Psoas muscle (tissue), 8 donors: ENCODE measurements around the gene LRRC53. TPM values are rescaled to one million over a fixed set of nuclear protein-coding genes. Genes with fewer than 3 reads are reported as not detected.

ENCODE experiments used
- ATAC-seq, 4 donors: fragments of 200-7000 bp; cut with Tn5 transposase; one replicate each; pipeline ENCODE4 v1.9.1; 2020; ENCODE audit warnings: moderate library complexity in 3 of 4, mild to moderate bottlenecking in 2 of 4
- DNase-seq, 2 donors: peaks; one replicate each; pipeline ENCODE4 v3.0.0-alpha.2; 2020
- H3K27ac ChIP-seq: fragments of 200-600 bp; one replicate; pipeline ENCODE4 v1.8.0; 2022
- H3K27me3 ChIP-seq, 3 donors: fragments of 200-600 bp in 1 of 3; one replicate each; pipeline versions ENCODE4 v1.6.1 to v1.8.0; 2013 to 2022; ENCODE audit warnings: low read length in 2 of 3, mild to moderate bottlenecking in 2 of 3, moderate library complexity in 1 of 3; ENCODE audit not compliant: insufficient read depth in 3 of 3
- H3K36me3 ChIP-seq, 2 donors: fragments of 200-600 bp in 1 of 2; one replicate each; pipeline versions ENCODE4 v1.6.1 to v1.8.0; 2013 to 2022; ENCODE audit warnings: low read depth in 1 of 2, mild to moderate bottlenecking in 1 of 2, moderate library complexity in 1 of 2; ENCODE audit not compliant: insufficient read depth in 1 of 2
- H3K4me1 ChIP-seq: fragments of 200-600 bp; one replicate; pipeline ENCODE4 v1.8.0; 2022
- H3K4me3 ChIP-seq: fragments of 200-600 bp; one replicate; pipeline ENCODE4 v1.8.0; 2022; ENCODE audit warnings: mild to moderate bottlenecking
- H3K9me3 ChIP-seq: fragments of 200-600 bp; one replicate; pipeline ENCODE4 v1.8.0; 2022
- WGBS, 3 donors: extraction: QIAGEN DNeasy Blood & Tissue Kit; methylation state at CpG; one replicate each; pipeline versions ENCODE4 v1.1.6 to v1.1.7; 2013; 5-methylcytosine and 5-hydroxymethylcytosine counted together
- intact Hi-C, 2 donors: fragments of 100-400 bp; cut with DNase I; formaldehyde crosslinking; loops; one replicate each; pipeline versions ENCODE4 v1.11.0 to v1.14.2; 2022
- polyA plus RNA-seq, 3 donors: library from polyadenylated mRNA; stranded (reverse); fragments of 200-250 nt; gene quantifications; one replicate each; pipeline ENCODE4 v1.2.3, GENCODE V29; 2013
- total RNA-seq, 4 donors: library from RNA; stranded (reverse); fragmentation: NEBNext Ultra II Directional in 2 of 4; extraction: Animal tissue kit (Norgen Biotek cat#: 25700) in 2 of 4; gene quantifications; one replicate each; pipeline versions ENCODE4 v1.2.1 to v1.2.4, GENCODE V29; 2021 to 2023
- TF ChIP-seq, protein P1 (sequence below): fragments of 200-600 bp; IDR thresholded peaks from one replicate; pipeline ENCODE4 v1.8.0; 2022; ENCODE audit warnings: antibody characterized with exemption
- donor health status: healthy with polysubstance abuse.
- donor health status: DM: no; HTN: no; CAD: no; lungs with moderate emphysema.
- donor health status: Bipolar disorder and iron deficiency.
- donor health status: healthy.
- donor health status: DM: yes; HTN: yes; CAD: no.
- donor health status: DM: no; HTN: no; CAD: no.
- donor health status: DM: no; HTN: no; CAD: no.
- donor health status: DM: yes; HTN: yes; CAD: no.

The LRRC53 gene
- total and polyA plus RNA-seq, 7 donors, result not detected

DNA sequence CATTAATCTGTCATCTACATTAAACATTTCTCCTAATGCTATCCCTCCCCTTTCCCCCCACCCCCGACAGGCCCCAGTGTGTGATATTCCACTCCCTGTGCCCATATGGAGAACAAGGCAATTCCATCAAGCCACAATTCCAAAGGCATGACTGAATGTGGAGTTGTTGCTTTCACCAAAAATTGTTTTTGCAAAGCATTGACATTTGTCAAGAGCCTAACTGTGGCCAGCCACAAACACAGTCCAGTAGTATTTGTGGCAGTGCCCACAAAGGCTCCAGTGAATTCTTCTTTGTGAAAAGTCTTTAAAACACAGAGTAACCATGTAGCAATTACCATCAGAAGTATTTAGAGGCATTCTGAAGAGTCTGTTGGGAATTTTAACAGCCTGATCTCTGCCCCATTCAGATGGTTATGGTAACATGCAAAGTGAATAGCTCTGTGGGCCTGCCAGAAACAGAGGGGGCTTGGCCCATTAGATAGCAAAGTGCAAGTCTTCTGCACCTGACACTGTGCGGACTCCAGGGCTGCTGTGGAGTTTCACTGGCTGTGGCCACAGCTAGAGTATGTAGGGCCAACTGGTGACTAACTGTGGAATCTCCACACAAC, 11.6 kb upstream of the LRRC53 start:
- no peak for ATAC-seq
- Histone ChIP-seq H3K9me3 (no peaks in the 10 kb centered on the region), H3K27ac (no peak overlapping the region), H3K36me3 (no peaks in the 10 kb centered on the region), H3K4me3 (no peak overlapping the region), H3K27me3 (no peaks in the 10 kb centered on the region), H3K4me1 (no peaks in the 10 kb centered on the region)
- 61 to 72% (median 65%) methylated on average over 2 of the region's 2 CpGs for WGBS, 3 donors
- intact Hi-C loops, result no loop called here
- DNase-seq, result no peak
- TF ChIP-seq, protein P1, sequence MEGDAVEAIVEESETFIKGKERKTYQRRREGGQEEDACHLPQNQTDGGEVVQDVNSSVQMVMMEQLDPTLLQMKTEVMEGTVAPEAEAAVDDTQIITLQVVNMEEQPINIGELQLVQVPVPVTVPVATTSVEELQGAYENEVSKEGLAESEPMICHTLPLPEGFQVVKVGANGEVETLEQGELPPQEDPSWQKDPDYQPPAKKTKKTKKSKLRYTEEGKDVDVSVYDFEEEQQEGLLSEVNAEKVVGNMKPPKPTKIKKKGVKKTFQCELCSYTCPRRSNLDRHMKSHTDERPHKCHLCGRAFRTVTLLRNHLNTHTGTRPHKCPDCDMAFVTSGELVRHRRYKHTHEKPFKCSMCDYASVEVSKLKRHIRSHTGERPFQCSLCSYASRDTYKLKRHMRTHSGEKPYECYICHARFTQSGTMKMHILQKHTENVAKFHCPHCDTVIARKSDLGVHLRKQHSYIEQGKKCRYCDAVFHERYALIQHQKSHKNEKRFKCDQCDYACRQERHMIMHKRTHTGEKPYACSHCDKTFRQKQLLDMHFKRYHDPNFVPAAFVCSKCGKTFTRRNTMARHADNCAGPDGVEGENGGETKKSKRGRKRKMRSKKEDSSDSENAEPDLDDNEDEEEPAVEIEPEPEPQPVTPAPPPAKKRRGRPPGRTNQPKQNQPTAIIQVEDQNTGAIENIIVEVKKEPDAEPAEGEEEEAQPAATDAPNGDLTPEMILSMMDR, result no peak

DNA sequence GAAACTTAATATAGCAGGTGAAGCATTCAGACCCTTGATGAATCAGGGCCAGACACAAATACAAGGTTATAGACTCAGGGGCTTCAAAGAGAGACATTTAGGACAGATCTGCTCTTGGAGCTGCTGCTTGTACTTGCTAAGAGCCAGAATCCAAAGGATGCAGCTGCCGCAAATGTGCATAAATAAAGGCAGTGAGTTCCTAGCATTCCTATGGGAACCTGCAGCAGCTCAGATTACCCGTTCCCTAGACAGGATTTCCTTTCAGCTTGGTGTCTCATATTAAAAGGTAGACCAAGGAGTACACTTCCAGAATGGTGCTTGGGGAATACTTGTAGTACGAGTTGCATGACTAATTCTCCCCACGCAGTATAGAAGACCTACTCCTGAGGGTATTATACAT, 9.7 kb upstream of the LRRC53 start:
- H3K36me3 ChIP-seq, result no peaks in the 10 kb centered on the region
- no peak for ATAC-seq
- no peak overlapping the region for H3K4me3 ChIP-seq
- no peaks in the 10 kb centered on the region for H3K9me3 ChIP-seq
- TF ChIP-seq, protein P1, result no peak
- no peak overlapping the region for H3K27ac ChIP-seq
- intact Hi-C loops, result no loop called here
- WGBS, 3 donors, result 4 to 8% (median 5%) methylated on average over 4 of the region's 4 CpGs
- DNase-seq, result no peak
- no peaks in the 10 kb centered on the region for H3K4me1 ChIP-seq
- H3K27me3 ChIP-seq, result no peaks in the 10 kb centered on the region

DNA sequence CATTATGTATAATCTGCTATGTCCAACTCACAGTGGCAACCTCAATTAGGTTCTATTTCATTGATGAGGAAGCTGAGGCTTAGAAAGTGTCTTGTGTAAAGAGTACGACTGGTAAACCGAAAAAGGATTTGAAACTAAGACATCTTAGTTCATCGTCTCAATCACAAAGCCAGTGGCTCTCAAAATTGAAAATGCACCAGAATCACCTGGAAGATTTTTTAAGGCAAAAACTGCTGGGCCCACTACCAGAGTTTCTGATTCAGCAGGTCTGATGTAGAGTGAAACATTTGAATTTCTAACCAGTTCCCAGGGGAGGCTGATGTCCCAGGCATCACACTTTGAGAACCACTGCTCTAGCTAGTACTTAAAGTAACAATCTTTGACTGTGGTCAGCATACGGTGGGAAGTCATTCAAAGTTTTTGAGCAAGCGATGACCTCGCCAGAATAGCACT, 5.2 kb upstream of the LRRC53 start:
- H3K4me1 ChIP-seq, result no peaks in the 10 kb centered on the region
- TF ChIP-seq, protein P1, result no peak
- no peaks in the 10 kb centered on the region for H3K27me3 ChIP-seq
- no peak overlapping the region for H3K27ac ChIP-seq
- no peak for DNase-seq
- WGBS, 3 donors, result 86 to 89% (median 86%) methylated on average over 6 of the region's 6 CpGs
- H3K36me3 ChIP-seq, result no peaks in the 10 kb centered on the region
- intact Hi-C loops, result no loop called here
- no peak for ATAC-seq
- no peaks in the 10 kb centered on the region for H3K9me3 ChIP-seq
- no peak overlapping the region for H3K4me3 ChIP-seq

DNA sequence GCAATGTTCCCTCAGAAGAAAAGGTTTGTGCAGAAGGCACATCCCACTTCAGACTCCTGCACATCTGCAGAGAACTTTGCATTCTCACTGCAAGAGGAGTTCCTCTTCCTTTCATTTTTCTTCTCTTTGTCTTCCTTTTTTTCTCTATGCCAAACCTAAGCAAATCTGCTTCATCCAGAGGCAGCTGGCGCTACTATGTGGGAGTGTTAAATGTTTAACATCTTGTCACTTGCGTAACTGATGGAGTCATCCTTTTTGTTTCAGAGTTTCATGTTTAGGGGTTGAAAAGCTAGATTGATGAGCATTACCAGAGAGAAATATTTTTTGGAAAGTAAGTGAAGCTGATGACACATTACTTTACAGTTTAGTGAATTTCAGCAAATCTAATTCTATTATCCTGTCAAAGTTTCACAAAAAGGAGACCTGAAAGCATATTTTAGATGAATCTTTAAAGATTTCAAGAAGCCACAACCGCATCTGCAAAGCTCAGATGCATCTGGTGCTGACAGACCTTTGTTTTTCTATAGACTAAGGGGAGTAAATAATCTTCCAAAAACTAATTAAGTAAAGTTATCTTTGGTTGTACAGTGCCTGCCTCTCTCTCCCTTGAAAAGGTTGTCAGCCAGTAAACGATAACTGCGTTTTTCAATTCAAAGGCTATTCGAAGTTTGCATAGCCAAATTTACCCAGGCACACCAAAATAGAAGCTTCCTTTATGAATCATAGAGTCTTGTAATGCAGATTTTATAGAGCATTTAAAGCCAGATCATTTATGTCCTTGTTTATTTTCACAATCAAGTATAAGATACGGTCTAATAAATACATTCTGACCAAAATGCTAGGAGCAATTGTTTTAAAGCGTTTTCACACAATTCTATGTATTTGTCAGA, 1.2 kb upstream of the LRRC53 start:
- Histone ChIP-seq H3K27me3 (no peaks in the 10 kb centered on the region), H3K4me1 (no peaks in the 10 kb centered on the region), H3K36me3 (no peaks in the 10 kb centered on the region), H3K4me3 (no peak overlapping the region), H3K27ac (no peak overlapping the region), H3K9me3 (no peaks in the 10 kb centered on the region)
- intact Hi-C loops, result no loop called here
- DNase-seq (no peak), ATAC-seq (no peak)
- WGBS, 3 donors, result 79 to 83% (median 81%) methylated on average over 8 of the region's 8 CpGs
- TF ChIP-seq, protein P1, result no peak
